ENCODE data around the gene ZNRF2. TPM values are rescaled to one million over a fixed set of nuclear protein-coding genes. Genes with fewer than 3 reads are reported as not detected.

ZNRF2 gene
- total RNA-seq, 1 donor from 2014 or later, result 37.7 TPM

GRCh38 chr7:30405179-30405578, 120.8 kb downstream of the ZNRF2 start:
- Histone ChIP-seq H3K4me2 (no peak overlapping the region), H2AFZ (replicated peaks) (no peak overlapping the region), H3K4me3 (no peak overlapping the region), H3K9me3 (ENCODE audit: low read depth) (no peaks in the 10 kb centered on the region), H3K36me3 (no peaks in the 10 kb centered on the region), H3F3A (ENCODE audit: low read depth) (no peaks in the 10 kb centered on the region), H3K79me2 (ENCODE audit: low read depth) (no peaks in the 10 kb centered on the region), H4K20me1 (ENCODE audit: low read depth) (no peaks in the 10 kb centered on the region), H3K9ac (no peak overlapping the region), H3K27ac (no peak overlapping the region), H3K4me1 (no peaks in the 10 kb centered on the region), H3K27me3 (no peaks in the 10 kb centered on the region)
- no peaks in the 10 kb centered on the region for H3K36me3 Mint-ChIP-seq
- no peaks in the 10 kb centered on the region for H3K9me3 Mint-ChIP-seq
- H3K4me1 Mint-ChIP-seq, result no peaks in the 10 kb centered on the region
- no peak for DNase-seq (ENCODE audit: low spot score)
- H3K4me3 Mint-ChIP-seq, result no peak overlapping the region
- H3K27me3 Mint-ChIP-seq (ENCODE audit: insufficient read depth, low read depth), result peaks cover 3% of the 10 kb centered on the region
- TF ChIP-seq CTCF (IDR thresholded peaks at IDR 0.05) (no peak), EZH2 (IDR thresholded peaks at IDR 0.05) (no peak), EZH2phosphoT487 (IDR thresholded peaks at IDR 0.05) (no peak)
- no peak overlapping the region for H3K27ac Mint-ChIP-seq

GRCh38 chr7:30406664-30407425, 122.4 kb downstream of the ZNRF2 start:
- Histone ChIP-seq H4K20me1 (ENCODE audit: low read depth) (no peaks in the 10 kb centered on the region), H2AFZ (replicated peaks) (no peak overlapping the region), H3F3A (ENCODE audit: low read depth) (no peaks in the 10 kb centered on the region), H3K4me3 (no peak overlapping the region), H3K27me3 (no peaks in the 10 kb centered on the region), H3K9ac (no peak overlapping the region), H3K4me1 (no peaks in the 10 kb centered on the region), H3K79me2 (ENCODE audit: low read depth) (no peaks in the 10 kb centered on the region), H3K27ac (no peak overlapping the region), H3K9me3 (ENCODE audit: low read depth) (no peaks in the 10 kb centered on the region), H3K36me3 (no peaks in the 10 kb centered on the region), H3K4me2 (no peak overlapping the region)
- Mint-ChIP-seq H3K36me3 (no peaks in the 10 kb centered on the region), H3K27ac (no peak overlapping the region), H3K4me3 (no peak overlapping the region), H3K4me1 (no peaks in the 10 kb centered on the region), H3K27me3 (ENCODE audit: insufficient read depth, low read depth) (peaks cover 3% of the 10 kb centered on the region), H3K9me3 (no peaks in the 10 kb centered on the region)
- DNase-seq (ENCODE audit: low spot score), result no peak
- no peak for TF ChIP-seq CTCF (IDR thresholded peaks at IDR 0.05)
- TF ChIP-seq EZH2phosphoT487 (IDR thresholded peaks at IDR 0.05), result no peak
- no peak for TF ChIP-seq EZH2 (IDR thresholded peaks at IDR 0.05)

- no peak overlapping the region for H3K27ac ChIP-seq
- no peaks in the 10 kb centered on the region for H3K79me2 ChIP-seq (ENCODE audit: low read depth)
- no peak overlapping the region for H3K4me3 ChIP-seq
- no peak overlapping the region for H3K9ac ChIP-seq
- peaks cover 1% of the 10 kb centered on the region for H3K36me3 Mint-ChIP-seq
- TF ChIP-seq EZH2phosphoT487 (IDR thresholded peaks at IDR 0.05) (no peak), CTCF (IDR thresholded peaks at IDR 0.05) (no peak), EZH2 (IDR thresholded peaks at IDR 0.05) (no peak)
- H3K27ac Mint-ChIP-seq, result no peak overlapping the region
- H3K9me3 ChIP-seq (ENCODE audit: low read depth), result no peaks in the 10 kb centered on the region
- peaks cover 3% of the 10 kb centered on the region for H3K27me3 Mint-ChIP-seq (ENCODE audit: insufficient read depth, low read depth)
- H3K4me3 Mint-ChIP-seq, result no peak overlapping the region
- peaks cover 7% of the 10 kb centered on the region for H3K9me3 Mint-ChIP-seq
- peaks cover 6% of the 10 kb centered on the region for H3K4me1 ChIP-seq
- H3K4me2 ChIP-seq, result no peak overlapping the region
- no peaks in the 10 kb centered on the region for H3K27me3 ChIP-seq
- peaks cover 15% of the 10 kb centered on the region for H3F3A ChIP-seq (ENCODE audit: low read depth)
- no peak for DNase-seq (ENCODE audit: low spot score)
- H2AFZ ChIP-seq (replicated peaks), result no peak overlapping the region
- no peaks in the 10 kb centered on the region for H3K36me3 ChIP-seq
- no peaks in the 10 kb centered on the region for H3K4me1 Mint-ChIP-seq
- no peaks in the 10 kb centered on the region for H4K20me1 ChIP-seq (ENCODE audit: low read depth)
Measured at GRCh38 chr7:30411173-30411572, 126.8 kb downstream of the ZNRF2 start.

Measured in neural progenitor cell (in vitro differentiated cells).